GM20431 (cell line): ENCODE data around the gene EXD3.
"Not testable (repeated sequence)": the region's sequence is repeated elsewhere in the genome, so short reads cannot be mapped to it uniquely, and the experiment has no call there.

Experiments
- in situ Hi-C: fragments of 300-500 bp; cut with MseI, MboI; formaldehyde crosslinking; loops from one replicate; pipeline ENCODE4 v1.15.0; 2020; ENCODE audit warnings: low sequenced_read_pairs; ENCODE audit not compliant: unreplicated experiment

EXD3 gene

DNA sequence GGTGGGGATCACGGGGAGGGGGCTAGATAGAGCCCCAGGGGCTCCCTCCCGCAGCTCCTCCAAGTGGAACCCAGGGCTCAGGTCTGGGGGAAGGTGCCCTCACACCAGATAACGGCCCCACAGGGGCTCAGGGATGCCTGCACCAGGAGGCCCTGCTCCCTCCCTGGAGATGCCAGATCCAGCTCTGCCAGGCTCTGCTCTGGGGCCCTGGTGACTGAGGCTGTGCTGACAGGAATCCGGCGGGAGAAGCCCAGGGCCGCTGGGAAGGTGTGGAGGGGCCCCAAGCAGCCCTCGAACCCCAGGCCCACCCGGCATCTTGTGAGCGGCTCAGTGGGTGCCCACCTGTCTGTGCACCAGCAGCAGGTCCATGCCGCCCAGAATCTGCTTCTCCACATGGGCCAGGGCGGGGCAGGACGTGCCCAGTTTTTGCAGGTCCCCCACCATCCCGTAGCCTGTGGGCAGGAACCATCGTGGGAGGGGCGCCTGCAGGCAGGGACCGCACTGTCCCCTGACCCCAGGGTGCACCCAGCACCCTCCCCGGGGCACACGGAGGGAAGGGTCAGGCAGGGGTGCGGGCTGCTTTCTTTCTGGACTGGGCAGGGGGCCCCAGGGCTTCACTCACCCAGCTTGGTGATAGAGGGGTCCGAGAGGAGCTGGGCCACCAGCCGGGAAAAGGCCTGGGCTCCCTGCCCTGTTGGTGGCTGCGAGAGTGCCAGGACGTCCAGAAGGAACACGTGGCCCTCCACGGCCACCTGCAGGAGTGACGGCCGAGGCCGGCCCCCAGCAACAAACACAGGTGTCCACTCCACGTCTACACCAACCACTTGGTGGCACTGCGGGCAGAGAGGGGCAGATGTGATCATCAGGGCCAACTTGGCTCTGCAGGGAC lies 72.0 kb downstream of the EXD3 start:
- in situ Hi-C loops = no loop called here

- in situ Hi-C loops = no loop called here
Observed at GRCh38 chr9:137349471-137350033, 73.4 kb downstream of the EXD3 start.

GRCh38 chr9:137348769-137349470 lies 74.0 kb downstream of the EXD3 start:
- in situ Hi-C loops = no loop called here

DNA sequence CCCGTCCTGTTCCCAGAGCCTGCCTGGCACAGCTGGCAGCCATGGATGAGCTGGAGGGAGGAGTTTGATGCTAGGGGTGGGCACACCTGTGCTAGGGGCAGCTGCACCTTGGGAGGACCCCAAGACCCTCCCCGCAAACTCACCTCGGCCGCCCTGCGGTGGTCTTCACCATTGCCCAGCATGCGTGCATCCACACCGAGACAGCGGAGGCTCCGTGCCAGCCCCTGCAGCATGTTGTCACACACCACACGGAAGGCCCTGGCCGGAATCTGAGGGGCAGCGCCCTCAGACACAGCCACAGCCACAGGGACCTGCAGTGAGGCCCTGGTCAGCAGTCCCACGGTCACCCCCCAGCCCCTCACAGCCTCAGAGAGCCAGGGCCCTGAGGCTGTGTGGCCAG lies 75.0 kb downstream of the EXD3 start:
- in situ Hi-C loops = no loop called here

DNA sequence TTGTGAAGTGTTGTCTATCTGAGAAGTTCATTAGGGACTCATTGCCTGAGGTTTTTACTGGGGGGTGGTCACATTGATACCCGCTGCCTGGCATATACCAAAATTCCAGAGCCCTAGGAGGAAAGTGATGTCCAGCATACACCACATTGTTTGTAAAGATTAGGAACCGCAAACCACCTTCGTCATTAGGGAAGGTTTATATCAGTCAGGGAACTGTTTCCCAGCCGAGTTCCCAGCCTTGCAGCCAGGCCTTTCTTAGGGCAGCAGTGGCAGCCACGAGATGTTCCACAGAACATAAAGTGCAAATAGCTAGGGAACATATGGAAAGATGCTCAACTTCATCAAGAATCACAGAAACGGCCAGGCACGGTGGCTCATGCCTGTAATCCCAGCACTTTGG lies 80.5 kb downstream of the EXD3 start:
- in situ Hi-C loops = no loop called here

DNA sequence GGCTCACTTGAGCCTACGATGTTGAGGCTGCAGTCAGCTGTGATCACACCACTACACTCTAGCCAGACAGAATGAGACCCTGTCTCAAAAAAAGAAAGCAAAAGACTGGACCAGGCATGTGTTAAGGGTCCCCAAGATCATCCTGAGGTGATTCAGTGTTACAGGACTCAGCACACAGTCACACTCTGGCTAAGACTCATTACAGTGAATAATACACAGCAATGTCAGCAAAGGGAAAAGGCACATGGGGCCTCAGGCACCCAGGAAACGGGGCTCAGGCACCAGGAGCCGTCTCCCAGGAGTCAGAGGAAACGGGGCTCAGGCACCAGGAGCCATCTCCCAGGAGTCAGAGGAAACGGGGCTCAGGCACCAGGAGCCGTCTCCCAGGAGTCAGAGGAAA lies 81.7 kb downstream of the EXD3 start:
- in situ Hi-C loops = no loop called here

DNA sequence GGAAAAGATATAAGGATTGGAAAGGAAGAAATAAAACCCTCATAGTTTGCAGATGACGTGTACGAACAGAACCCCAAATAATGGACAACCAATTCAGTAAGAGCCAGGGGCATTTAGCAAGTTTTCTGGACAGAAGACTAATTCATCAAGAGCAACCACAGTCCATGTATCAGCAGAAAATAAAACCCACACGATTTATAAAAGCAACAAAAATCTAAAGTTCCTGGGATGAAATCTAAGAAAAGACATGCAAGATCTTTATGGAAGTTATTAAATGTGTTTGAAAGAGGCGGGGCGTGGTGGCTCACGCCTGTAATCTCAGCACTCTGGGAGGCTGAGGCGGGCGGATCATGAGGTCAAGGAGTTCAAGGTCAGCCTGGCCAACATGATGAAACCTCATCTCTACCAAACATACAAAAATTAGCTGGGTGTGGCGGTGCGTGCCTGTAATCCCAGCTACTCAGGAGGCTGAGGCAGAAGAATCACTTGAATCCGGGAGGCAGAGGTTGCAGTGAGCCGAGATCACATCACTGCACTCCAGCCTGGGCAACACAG lies 83.0 kb downstream of the EXD3 start:
- in situ Hi-C loops = not testable (repeated sequence)

DNA sequence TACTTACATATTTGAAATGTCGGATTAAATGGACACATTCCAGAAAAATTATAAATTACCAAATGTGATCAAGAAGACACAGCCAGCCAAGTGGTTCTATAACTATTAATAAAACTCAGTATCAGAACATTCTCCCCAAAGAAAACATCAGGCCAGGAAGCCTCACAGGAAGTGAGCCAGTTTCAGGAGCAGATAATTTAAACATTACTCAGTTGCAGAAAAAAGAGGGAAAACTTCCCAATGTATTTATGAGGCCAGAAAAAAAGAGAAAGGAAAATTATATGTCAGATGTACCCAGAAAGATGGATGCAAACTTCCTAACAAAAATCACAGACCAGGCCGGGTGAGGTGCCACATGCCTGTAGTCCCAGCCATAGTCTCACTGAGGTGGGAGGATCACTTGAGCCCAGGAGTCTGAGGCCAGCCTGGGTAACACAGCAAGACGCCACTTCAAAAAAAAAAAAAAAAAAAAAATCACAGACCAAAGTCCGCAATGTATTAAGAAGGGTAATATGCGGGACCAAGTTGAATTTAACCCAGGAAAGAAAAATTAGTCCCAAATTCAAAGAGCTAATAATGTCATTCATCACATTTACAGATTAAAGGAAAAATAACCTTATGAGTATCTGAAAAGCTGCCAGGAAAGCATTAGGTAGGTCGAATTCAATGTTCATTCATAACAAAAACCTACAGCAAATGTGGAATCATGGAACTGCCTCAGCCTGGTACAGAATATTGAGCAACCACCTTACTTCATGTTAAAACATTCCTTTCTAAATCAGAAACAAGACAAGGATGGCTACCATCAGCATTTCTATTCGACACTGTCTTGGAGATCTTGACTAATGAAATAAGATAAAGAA lies 83.7 kb downstream of the EXD3 start:
- in situ Hi-C loops = no loop called here

GRCh38 chr9:137336735-137337134 lies 86.2 kb downstream of the EXD3 start:
- in situ Hi-C loops = no loop called here

DNA sequence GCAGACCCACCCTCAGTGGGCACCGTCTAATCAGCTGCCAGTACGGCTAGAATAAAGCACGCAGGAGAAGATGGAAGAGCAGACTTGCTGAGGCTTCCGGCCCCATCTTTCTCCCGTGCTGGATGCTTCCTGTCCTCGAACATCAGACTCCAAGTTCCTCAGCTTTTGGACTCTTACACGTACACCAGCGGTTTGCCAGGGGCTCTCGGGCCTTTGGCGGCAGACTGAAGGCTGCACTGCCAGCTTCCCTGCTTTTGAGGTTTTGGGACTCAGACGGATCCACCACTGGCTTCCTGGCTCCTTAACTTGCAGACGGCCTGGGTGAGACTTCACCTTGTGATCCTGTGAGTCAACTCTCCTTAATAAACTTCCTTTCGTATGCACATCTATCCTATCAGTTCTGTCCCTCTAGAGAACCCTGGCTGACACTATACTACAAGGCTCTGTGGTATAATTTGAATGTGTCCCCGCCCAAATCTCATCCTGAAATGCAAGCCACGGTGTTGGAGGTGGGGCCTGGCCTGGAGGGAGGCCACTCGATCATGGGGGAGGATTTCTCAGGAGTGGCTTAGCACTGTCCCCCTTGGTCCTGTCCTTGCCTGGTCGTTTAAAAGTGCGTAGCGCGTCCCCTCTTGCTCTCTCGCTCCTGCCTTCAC lies 89.8 kb downstream of the EXD3 start:
- in situ Hi-C loops = no loop called here

GRCh38 chr9:137331929-137332328 lies 91.0 kb downstream of the EXD3 start:
- in situ Hi-C loops = no loop called here

- in situ Hi-C loops = no loop called here
Observed at GRCh38 chr9:137330689-137331088, 92.3 kb downstream of the EXD3 start.

- in situ Hi-C loops = not testable (repeated sequence)
Observed at GRCh38 chr9:137329590-137329989, 93.4 kb downstream of the EXD3 start.

- in situ Hi-C loops = not testable (repeated sequence)
Observed at GRCh38 chr9:137327641-137328550, 95.1 kb downstream of the EXD3 start.

- in situ Hi-C loops = no loop called here
Observed at GRCh38 chr9:137326445-137327065, 96.4 kb downstream of the EXD3 start.

- in situ Hi-C loops = no loop called here
Observed at GRCh38 chr9:137325799-137326198, 97.2 kb downstream of the EXD3 start.

DNA sequence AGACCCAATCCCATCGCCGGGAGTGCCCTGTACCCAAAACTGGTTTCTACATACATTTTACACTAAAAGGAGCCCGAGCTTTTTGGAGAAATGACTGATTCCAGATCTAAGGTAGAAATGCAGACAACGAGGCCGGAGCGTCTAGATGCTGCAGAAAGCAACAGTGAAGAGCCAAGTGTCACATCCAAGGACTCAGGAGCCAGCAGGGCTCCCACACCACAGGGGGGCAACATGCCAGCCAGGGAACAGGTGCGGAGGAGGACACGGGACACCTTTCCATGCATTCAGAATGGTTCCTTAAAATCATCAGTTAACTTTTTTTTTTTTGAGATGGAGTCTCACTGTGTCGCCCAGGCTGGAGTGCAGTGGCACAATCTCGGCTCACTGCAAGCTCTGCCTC lies 97.8 kb downstream of the EXD3 start:
- in situ Hi-C loops = no loop called here
